ENCODE results near the gene ALDOC.

ALDOC gene

DNA sequence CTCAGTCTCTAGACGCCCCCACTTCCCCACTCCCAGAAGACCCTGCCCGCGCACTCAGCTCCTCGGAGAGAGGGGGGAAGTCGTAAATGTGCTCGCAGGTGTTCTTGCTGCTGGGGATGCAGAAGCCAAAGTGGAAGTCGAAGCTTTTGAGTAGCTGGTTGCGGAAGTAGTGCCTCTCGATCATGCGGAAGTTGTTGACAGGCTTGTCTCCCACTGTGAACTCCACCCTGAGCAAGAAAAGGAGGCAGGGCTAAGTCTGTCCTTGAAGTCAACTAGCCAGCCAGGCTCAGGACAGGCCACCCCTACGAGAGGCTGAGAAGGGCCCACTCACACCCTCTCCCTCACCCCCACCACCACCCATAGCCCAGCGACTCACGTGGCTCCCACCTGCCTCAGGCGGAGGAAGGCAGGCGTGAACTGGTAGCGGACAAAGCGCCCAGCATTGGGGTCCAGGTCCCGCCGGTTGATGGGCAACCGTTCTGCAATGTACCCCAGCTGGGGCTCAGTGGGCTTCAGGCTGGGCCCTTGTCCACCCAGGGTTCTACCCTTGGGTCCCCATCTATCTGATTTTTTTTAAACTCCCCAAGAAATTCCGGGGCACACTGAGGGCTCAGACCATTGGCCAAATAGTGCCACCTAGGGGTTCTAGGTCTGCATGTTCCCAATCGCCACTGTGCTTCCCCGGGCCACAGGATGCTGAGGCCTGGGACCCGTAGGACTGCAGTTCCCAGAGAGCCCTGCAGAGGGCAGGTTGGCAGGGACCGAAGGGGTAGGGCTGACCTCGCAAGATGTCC is 28.9 kb downstream of the ALDOC start:
- Histone ChIP-seq H4K20me1 (ENCODE audit: control insufficient read depth, insufficient read depth, low read depth, low read length) (no peaks in the 10 kb centered on the region), H3K4me2 (ENCODE audit: low read length) (peak overlapping the region; percentile 100), H3K79me2 (ENCODE audit: control insufficient read depth, low read length) (peaks cover 12% of the 10 kb centered on the region; the same call in 1 of the 2 replicates), H3K4me3 (ENCODE audit: low read length) (peak overlapping the region; percentile 86), H3K27me3 (ENCODE audit: control insufficient read depth, low read length) (no peaks in the 10 kb centered on the region), H3K9me3 (ENCODE audit: control insufficient read depth, insufficient read depth, low read length) (no peaks in the 10 kb centered on the region), H3K4me1 (ENCODE audit: control insufficient read depth, low read length) (peaks cover 57% of the 10 kb centered on the region), H3F3A (ENCODE audit: control insufficient read depth, insufficient read depth) (0 out of 2 replicates have a peak, but pooled peaks cover 5% of the 10 kb centered on the region), H3K27ac (ENCODE audit: low read depth, low read length) (peak overlapping the region; percentile 80), H3K36me3 (ENCODE audit: control insufficient read depth, low read length) (peaks cover 8% of the 10 kb centered on the region), H3K9me2 (replicated peaks; ENCODE audit: control insufficient read depth, low read length) (no peaks in the 10 kb centered on the region)
- no peak for TF ChIP-seq EZH2phosphoT487 (IDR thresholded peaks at IDR 0.05; ENCODE audit: borderline replicate concordance, low read length)
- TF ChIP-seq, protein P1, sequence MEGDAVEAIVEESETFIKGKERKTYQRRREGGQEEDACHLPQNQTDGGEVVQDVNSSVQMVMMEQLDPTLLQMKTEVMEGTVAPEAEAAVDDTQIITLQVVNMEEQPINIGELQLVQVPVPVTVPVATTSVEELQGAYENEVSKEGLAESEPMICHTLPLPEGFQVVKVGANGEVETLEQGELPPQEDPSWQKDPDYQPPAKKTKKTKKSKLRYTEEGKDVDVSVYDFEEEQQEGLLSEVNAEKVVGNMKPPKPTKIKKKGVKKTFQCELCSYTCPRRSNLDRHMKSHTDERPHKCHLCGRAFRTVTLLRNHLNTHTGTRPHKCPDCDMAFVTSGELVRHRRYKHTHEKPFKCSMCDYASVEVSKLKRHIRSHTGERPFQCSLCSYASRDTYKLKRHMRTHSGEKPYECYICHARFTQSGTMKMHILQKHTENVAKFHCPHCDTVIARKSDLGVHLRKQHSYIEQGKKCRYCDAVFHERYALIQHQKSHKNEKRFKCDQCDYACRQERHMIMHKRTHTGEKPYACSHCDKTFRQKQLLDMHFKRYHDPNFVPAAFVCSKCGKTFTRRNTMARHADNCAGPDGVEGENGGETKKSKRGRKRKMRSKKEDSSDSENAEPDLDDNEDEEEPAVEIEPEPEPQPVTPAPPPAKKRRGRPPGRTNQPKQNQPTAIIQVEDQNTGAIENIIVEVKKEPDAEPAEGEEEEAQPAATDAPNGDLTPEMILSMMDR (IDR thresholded peaks at IDR 0.05; ENCODE audit: low read depth, low read length, poor library complexity, severe bottlenecking) = peak; percentile 99

DNA sequence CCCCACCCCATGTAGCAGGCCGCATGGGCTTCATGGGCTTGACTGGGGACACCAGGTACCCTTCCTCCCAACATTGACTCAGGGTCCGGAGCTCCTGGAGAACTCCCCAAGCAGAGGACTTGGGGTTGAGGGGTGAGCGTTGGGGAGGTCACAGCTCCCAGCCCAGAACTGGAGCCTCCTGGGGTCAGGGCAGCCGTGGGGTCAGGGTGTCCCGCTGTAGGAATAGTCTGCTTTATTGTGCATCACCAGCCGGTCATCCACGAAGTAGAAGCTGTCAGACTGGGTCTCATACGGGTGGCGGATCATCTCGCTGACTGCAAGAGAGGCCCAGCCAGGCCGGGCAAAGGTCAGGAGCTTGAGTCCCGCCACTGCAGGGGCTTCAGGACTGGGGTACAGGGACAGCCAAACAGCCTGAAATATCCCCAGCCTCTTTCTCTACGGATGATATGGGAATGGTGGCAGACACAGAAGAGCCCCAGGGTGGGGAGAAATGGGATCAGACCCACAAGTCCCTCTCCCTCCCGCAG is 29.5 kb downstream of the ALDOC start:
- peak overlapping the region; percentile 80 for H3K27ac ChIP-seq (ENCODE audit: low read depth, low read length)
- no peaks in the 10 kb centered on the region for H3K9me3 ChIP-seq (ENCODE audit: control insufficient read depth, insufficient read depth, low read length)
- no peaks in the 10 kb centered on the region for H3K27me3 ChIP-seq (ENCODE audit: control insufficient read depth, low read length)
- peaks cover 54% of the 10 kb centered on the region for H3K4me1 ChIP-seq (ENCODE audit: control insufficient read depth, low read length)
- peak overlapping the region; percentile 86 for H3K4me3 ChIP-seq (ENCODE audit: low read length)
- H3K36me3 ChIP-seq (ENCODE audit: control insufficient read depth, low read length) = peaks cover 8% of the 10 kb centered on the region
- H3K9me2 ChIP-seq (replicated peaks; ENCODE audit: control insufficient read depth, low read length) = no peaks in the 10 kb centered on the region
- peaks cover 12% of the 10 kb centered on the region; the same call in 1 of the 2 replicates for H3K79me2 ChIP-seq (ENCODE audit: control insufficient read depth, low read length)
- no peaks in the 10 kb centered on the region for H4K20me1 ChIP-seq (ENCODE audit: control insufficient read depth, insufficient read depth, low read depth, low read length)
- peak overlapping the region; percentile 100 for H3K4me2 ChIP-seq (ENCODE audit: low read length)
- TF ChIP-seq, protein P1 (IDR thresholded peaks at IDR 0.05; ENCODE audit: low read depth, low read length, poor library complexity, severe bottlenecking) = no peak
- no peak for TF ChIP-seq EZH2phosphoT487 (IDR thresholded peaks at IDR 0.05; ENCODE audit: borderline replicate concordance, low read length)
- H3F3A ChIP-seq (ENCODE audit: control insufficient read depth, insufficient read depth) = 0 out of 2 replicates have a peak, but pooled peaks cover 5% of the 10 kb centered on the region

DNA sequence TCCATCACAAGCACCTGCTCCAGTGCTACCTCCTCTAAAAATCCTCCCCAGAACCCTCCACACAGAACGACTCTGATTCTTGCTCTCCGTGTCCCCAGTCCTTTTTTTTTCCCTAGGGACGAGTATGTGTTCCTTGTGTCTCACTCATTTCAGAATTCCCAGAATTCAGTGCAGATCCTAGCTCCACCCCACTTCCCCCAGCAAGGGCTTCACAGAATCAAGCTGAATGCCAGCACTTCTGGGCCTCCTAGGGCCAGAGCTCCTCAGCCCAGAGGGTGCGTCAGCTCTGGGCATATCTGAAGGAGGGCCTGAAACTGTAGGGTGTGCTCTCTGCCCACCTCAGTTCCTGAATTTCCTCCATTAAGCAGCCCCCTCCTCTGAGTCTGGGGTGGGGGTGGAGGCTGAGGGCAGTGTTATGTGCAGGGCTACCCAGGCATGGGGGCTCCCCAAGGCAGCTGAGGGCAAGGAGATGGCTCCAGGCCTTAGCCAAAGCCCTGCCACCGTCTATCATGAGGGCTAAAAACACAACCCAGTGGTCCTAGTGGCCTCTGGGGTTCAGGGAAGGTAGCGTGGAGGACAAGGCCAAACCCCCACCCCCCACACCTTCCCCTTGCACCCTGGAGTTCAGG is 30.8 kb downstream of the ALDOC start:
- Histone ChIP-seq H3F3A (ENCODE audit: control insufficient read depth, insufficient read depth) (0 out of 2 replicates have a peak, but pooled peaks cover 5% of the 10 kb centered on the region), H3K4me1 (ENCODE audit: control insufficient read depth, low read length) (peaks cover 44% of the 10 kb centered on the region), H3K36me3 (ENCODE audit: control insufficient read depth, low read length) (peaks cover 8% of the 10 kb centered on the region), H3K27ac (ENCODE audit: low read depth, low read length) (no peak overlapping the region), H3K9me2 (replicated peaks; ENCODE audit: control insufficient read depth, low read length) (no peaks in the 10 kb centered on the region), H3K27me3 (ENCODE audit: control insufficient read depth, low read length) (no peaks in the 10 kb centered on the region), H3K4me2 (ENCODE audit: low read length) (no peak overlapping the region), H3K9me3 (ENCODE audit: control insufficient read depth, insufficient read depth, low read length) (no peaks in the 10 kb centered on the region), H3K79me2 (ENCODE audit: control insufficient read depth, low read length) (0 out of 2 replicates have a peak, but pooled peaks cover 5% of the 10 kb centered on the region), H4K20me1 (ENCODE audit: control insufficient read depth, insufficient read depth, low read depth, low read length) (no peaks in the 10 kb centered on the region), H3K4me3 (ENCODE audit: low read length) (no peak overlapping the region)
- TF ChIP-seq, protein P1 (IDR thresholded peaks at IDR 0.05; ENCODE audit: low read depth, low read length, poor library complexity, severe bottlenecking) = no peak
- TF ChIP-seq EZH2phosphoT487 (IDR thresholded peaks at IDR 0.05; ENCODE audit: borderline replicate concordance, low read length) = no peak
